Erythroblast (primary cell): Measurements from ENCODE around the gene HS3ST6.
"Not testable (repeated sequence)": the region's sequence is repeated elsewhere in the genome, so short reads cannot be mapped to it uniquely, and the experiment has no call there.

Source experiments
- GATA1 ChIP-seq: IDR thresholded peaks from 2 replicates; pipeline ENCODE4 v1.6.1; 2011; ENCODE audit warnings: low read depth, mild to moderate bottlenecking, control low read depth, low read length, moderate library complexity
- POLR2A ChIP-seq: IDR thresholded peaks from 2 replicates; pipeline ENCODE4 v1.6.1; 2011; ENCODE audit warnings: mild to moderate bottlenecking, low read length

GRCh38 chr16:1881172-1881571 lies 37.0 kb downstream of the HS3ST6 start:
- not testable (repeated sequence) for TF ChIP-seq POLR2A, GATA1
